Measurements from ENCODE around the gene F10.

- no peak for TF ChIP-seq POLR2A (IDR thresholded peaks at IDR 0.05; ENCODE audit: low read depth, low read length)
- TF ChIP-seq CTCF (IDR thresholded peaks at IDR 0.05; ENCODE audit: extremely low read depth in 1 of 2, insufficient read depth in 1 of 2, low read depth in 1 of 2, low read length in 2 of 2) = no peak
- TF ChIP-seq POLR2AphosphoS5 (IDR thresholded peaks at IDR 0.05; ENCODE audit: insufficient read depth, low read depth, low read length) = no peak
- TF ChIP-seq EZH2 (IDR thresholded peaks at IDR 0.05; ENCODE audit: borderline replicate concordance, low read depth, low read length, severe bottlenecking) = no peak
- TF ChIP-seq JUN (IDR thresholded peaks at IDR 0.05; ENCODE audit: borderline replicate concordance, insufficient read depth, insufficient read length, low read depth) = no peak
- TF ChIP-seq GATA2 (IDR thresholded peaks at IDR 0.05; ENCODE audit: insufficient read depth, insufficient read length, low read depth, low read length) = no peak
These were observed 30.5 kb upstream of the F10 start for GRCh38 chr13:113091891-113092775.

Data from endothelial cell of umbilical vein (primary cell).